H1 (cell line): ENCODE measurements around the gene UNC119. TPM values are rescaled to one million over a fixed set of nuclear protein-coding genes. Genes with fewer than 3 reads are reported as not detected.

Source experiments
- CTCF ChIA-PET: fragments of 300-600 bp; sonication (Branson Sonifier 250); formaldehyde crosslinking; loops from one replicate; lab custom pipeline; 2021; ENCODE audit not compliant: partially characterized antibody; lab: Charles Lee
- POLR2A ChIA-PET: fragments of 300-600 bp; sonication (Branson Sonifier 250); formaldehyde crosslinking; loops from one replicate; lab custom pipeline; 2021; ENCODE audit warnings: inconsistent platforms; ENCODE audit not compliant: partially characterized antibody; lab: Charles Lee
- DNase-seq, 2 experiments: peaks; one replicate each; pipeline versions ENCODE4 v3.0.0 to v3.0.0-alpha.2; 2010 to 2022; ENCODE audit warnings: low spot score in 2 of 2, low read depth in 1 of 2, mixed read lengths in 1 of 2
- FAIRE-seq: peaks from 2 replicates; lab custom pipeline; 2011; peaks lifted over from hg19 to GRCh38; lab: Jason Lieb, UNC
- H2AFZ ChIP-seq: 2 replicates; pipeline ENCODE4 v1.8.1; 2012; ENCODE audit warnings: low read length, inconsistent platforms
- H2AK5ac ChIP-seq: 2 replicates; pipeline ENCODE4 v1.6.1; 2013; ENCODE audit warnings: low read depth, low read length
- H2BK120ac ChIP-seq: replicated peaks from 2 replicates; pipeline ENCODE3; 2013; ENCODE audit warnings: low read depth, low read length, inconsistent platforms
- H2BK12ac ChIP-seq: 2 replicates; pipeline ENCODE4 v1.6.1; 2013; ENCODE audit warnings: low read depth, low read length
- H2BK15ac ChIP-seq: 2 replicates; pipeline ENCODE4 v1.6.1; 2013; ENCODE audit warnings: low read length
- H2BK20ac ChIP-seq: 2 replicates; pipeline ENCODE4 v1.6.1; 2013; ENCODE audit warnings: low read length
- H2BK5ac ChIP-seq: 2 replicates; pipeline ENCODE4 v1.6.1; 2013; ENCODE audit warnings: low read depth, low read length
- H3K14ac ChIP-seq: 2 replicates; pipeline ENCODE4 v1.6.1; 2013; ENCODE audit warnings: inconsistent platforms; ENCODE audit not compliant: insufficient read length
- H3K18ac ChIP-seq: 2 replicates; pipeline ENCODE4 v1.6.1; 2013; ENCODE audit warnings: low read length; ENCODE audit errors: extremely low read depth
- H3K23ac ChIP-seq: 2 replicates; pipeline ENCODE4 v1.6.1; 2013; ENCODE audit warnings: inconsistent platforms; ENCODE audit not compliant: insufficient read length
- H3K23me2 ChIP-seq: 2 replicates; pipeline ENCODE4 v1.6.1; 2013; ENCODE audit warnings: low read depth, low read length
- H3K27ac ChIP-seq: 2 replicates; pipeline ENCODE4 v1.6.1; 2011; ENCODE audit warnings: low read depth, low read length, inconsistent platforms
- H3K27me3 ChIP-seq, 4 experiments: replicated peaks in 1 of 4; 1 replicate in 1 of 4; 2 replicates in 3 of 4; pipeline versions ENCODE4 v1.6.1 to v1.8.1; 2011 to 2013; ENCODE audit warnings: low read length in 3 of 4, mild to moderate bottlenecking in 3 of 4, inconsistent platforms in 2 of 4, mixed read lengths in 2 of 4, moderate library complexity in 1 of 4; ENCODE audit not compliant: control insufficient read depth in 3 of 4, insufficient read depth in 3 of 4; ENCODE audit errors: extremely low read depth in 1 of 4
- H3K36me3 ChIP-seq, 4 experiments: 2 replicates each; pipeline versions ENCODE4 v1.6.1 to v1.8.1; 2011 to 2013; ENCODE audit warnings: mild to moderate bottlenecking in 4 of 4, low read length in 3 of 4, moderate library complexity in 2 of 4, control low read depth in 1 of 4, inconsistent platforms in 1 of 4; ENCODE audit not compliant: insufficient read depth in 4 of 4, control insufficient read depth in 2 of 4
- H3K4ac ChIP-seq: replicated peaks from 2 replicates; pipeline ENCODE3; 2013; ENCODE audit warnings: low read length, low read depth, mixed read lengths, inconsistent platforms; ENCODE audit not compliant: insufficient read length
- H3K4me1 ChIP-seq, 4 experiments: replicated peaks in 1 of 4; 1 replicate in 1 of 4; 2 replicates in 3 of 4; pipeline versions ENCODE4 v1.6.1 to v1.8.1; 2011 to 2013; ENCODE audit warnings: low read length in 3 of 4, inconsistent platforms in 2 of 4, mixed read lengths in 1 of 4; ENCODE audit not compliant: insufficient read depth in 4 of 4, control insufficient read depth in 3 of 4
- H3K4me2 ChIP-seq, 2 experiments: 2 replicates each; pipeline versions ENCODE4 v1.6.1 to v1.8.1; 2011 to 2013; ENCODE audit warnings: low read depth in 2 of 2, low read length in 2 of 2, control low read depth in 1 of 2, inconsistent platforms in 1 of 2, mild to moderate bottlenecking in 1 of 2; ENCODE audit not compliant: insufficient read depth in 1 of 2
- H3K4me3 ChIP-seq, 4 experiments: fragments of 200-600, 300-600 bp in 1 of 4; sonication (generic), shearing (Covaris generic), sonication (Bioruptor Twin) in 1 of 4; 2 replicates each; pipeline versions ENCODE4 v1.5.1 to v1.8.1; 2011 to 2016; ENCODE audit warnings: low read length in 4 of 4, low read depth in 3 of 4, control low read depth in 2 of 4, inconsistent platforms in 2 of 4, mild to moderate bottlenecking in 2 of 4, mixed read lengths in 1 of 4, moderate library complexity in 1 of 4; ENCODE audit not compliant: insufficient read depth in 2 of 4; ENCODE audit errors: extremely low read depth in 1 of 4
- H3K56ac ChIP-seq: replicated peaks from 2 replicates; pipeline ENCODE3; 2013; ENCODE audit warnings: low read depth, mild to moderate bottlenecking, mixed read lengths, low read length, inconsistent platforms; ENCODE audit not compliant: insufficient read length
- H3K79me1 ChIP-seq: 2 replicates; pipeline ENCODE4 v1.6.1; 2013; ENCODE audit warnings: low read depth, low read length, control low read depth
- H3K79me2 ChIP-seq, 2 experiments: 2 replicates each; pipeline versions ENCODE4 v1.6.1 to v1.8.1; 2012 to 2013; ENCODE audit warnings: low read length in 2 of 2, mild to moderate bottlenecking in 2 of 2, inconsistent platforms in 1 of 2; ENCODE audit not compliant: insufficient read depth in 2 of 2, control insufficient read depth in 1 of 2
- H3K9ac ChIP-seq, 4 experiments: replicated peaks in 1 of 4; 1 replicate in 1 of 4; 2 replicates in 3 of 4; pipeline versions ENCODE4 v1.6.1 to v1.8.1; 2011 to 2013; ENCODE audit warnings: low read depth in 3 of 4, low read length in 3 of 4, control low read depth in 2 of 4, mild to moderate bottlenecking in 2 of 4, moderate library complexity in 2 of 4, inconsistent platforms in 1 of 4; ENCODE audit errors: extremely low read depth in 1 of 4
- H3K9me3 ChIP-seq, 2 experiments: 2 replicates each; pipeline versions ENCODE4 v1.6.1 to v1.8.1; 2012 to 2013; ENCODE audit warnings: mild to moderate bottlenecking in 2 of 2, moderate library complexity in 2 of 2, control low read depth in 1 of 2, inconsistent platforms in 1 of 2, low read depth in 1 of 2, low read length in 1 of 2, mixed read lengths in 1 of 2; ENCODE audit not compliant: insufficient read depth in 2 of 2
- H4K20me1 ChIP-seq, 2 experiments: replicated peaks in 1 of 2; 2 replicates each; pipeline versions ENCODE3 to v1.8.1; 2011 to 2013; ENCODE audit warnings: inconsistent platforms in 2 of 2, low read length in 2 of 2, mild to moderate bottlenecking in 1 of 2; ENCODE audit not compliant: insufficient read depth in 2 of 2, control insufficient read depth in 1 of 2
- H4K5ac ChIP-seq: 2 replicates; pipeline ENCODE4 v1.6.1; 2013; ENCODE audit warnings: low read length, low read depth, mixed read lengths, inconsistent platforms; ENCODE audit not compliant: insufficient read length
- H4K8ac ChIP-seq: 2 replicates; pipeline ENCODE4 v1.8.0; 2013; ENCODE audit warnings: mild to moderate bottlenecking, moderate library complexity, low read length, inconsistent platforms; ENCODE audit not compliant: insufficient read depth; ENCODE audit errors: extremely low read depth
- H4K91ac ChIP-seq: replicated peaks from 2 replicates; pipeline ENCODE3; 2013; ENCODE audit warnings: low read length, mixed read lengths, inconsistent platforms; ENCODE audit not compliant: insufficient read length
- E2F6 ChIP-seq: IDR thresholded peaks from 2 replicates; pipeline ENCODE4 v1.6.1; 2012; ENCODE audit warnings: inconsistent platforms
- HDAC6 ChIP-seq: IDR thresholded peaks from one replicate; pipeline ENCODE4 v1.7.1; 2012; ENCODE audit warnings: low read depth, mild to moderate bottlenecking, inconsistent platforms, low read length, moderate library complexity
- KDM4A ChIP-seq: IDR thresholded peaks from one replicate; pipeline ENCODE4 v1.7.1; 2012; ENCODE audit warnings: low read depth, mild to moderate bottlenecking, moderate library complexity, low read length, inconsistent platforms; ENCODE audit not compliant: severe bottlenecking
- MAX ChIP-seq: IDR thresholded peaks from 2 replicates; pipeline ENCODE4 v1.6.1; 2012; ENCODE audit warnings: inconsistent platforms
- WGBS, 2 experiments: shearing (Covaris generic) in 1 of 2; methylation state at CpG; one replicate each; pipeline versions ENCODE4 v1.1.6 to v1.1.7; 2013 to 2015; ENCODE audit warnings: low lambda C conversion rate in 2 of 2, mixed read lengths in 2 of 2, inconsistent platforms in 1 of 2, low coverage in 1 of 2, missing lambda C conversion rate in 1 of 2; ENCODE audit not compliant: insufficient replicate concordance in 2 of 2, insufficient coverage in 1 of 2, insufficient read length in 1 of 2; ENCODE audit errors: extremely low coverage in 1 of 2, missing lambda C conversion rate in 1 of 2; 5-methylcytosine and 5-hydroxymethylcytosine counted together
- polyA plus RNA-seq, 7 experiments: library from polyadenylated mRNA; depleted of rRNA in 3 of 7; stranded (reverse) in 5 of 7; unstranded in 2 of 7; fragments of >200 nt in 5 of 7; fragments of 200-250 nt in 2 of 7; gene quantifications; 1 replicate in 5 of 7; 2 replicates in 1 of 7; 4 replicates in 1 of 7; pipeline versions ENCODE4 v1.2.1 to v1.2.3, GENCODE V29; 2011 to 2013; ENCODE audit warnings: missing spikeins in 2 of 7, mixed read lengths in 2 of 7
- total RNA-seq: library from RNA; stranded (reverse); fragmentation: NEBNext Ultra II Directional; extraction: Animal tissue kit (Norgen Biotek cat#: 25700); gene quantifications from 2 replicates; pipeline ENCODE4 v1.2.1, GENCODE V29; 2021

Gene UNC119
- total and polyA plus RNA-seq, 2 of the 8 experiments (the other 6 are each of a cell fraction or from before 2014, with no cell fraction given), result 43.5 to 94.4 TPM

- H4K20me1 ChIP-seq, result no peaks in the 10 kb centered on the region
- H3K18ac ChIP-seq, result peak overlapping the region; percentile 87
- H3K23ac ChIP-seq, result no peak overlapping the region
- peak overlapping the region; percentile 87; the same call in 1 of the 2 replicates for H4K8ac ChIP-seq
- H4K91ac ChIP-seq, result peak overlapping the region; percentile 94
- H3K4ac ChIP-seq, result peak overlapping the region; percentile 63
- no peak overlapping the region for H2BK120ac ChIP-seq
- H2AK5ac ChIP-seq, result no peak overlapping the region
- peak overlapping the region; percentile 80 for H2BK20ac ChIP-seq
- no peak overlapping the region for H3K14ac ChIP-seq
- H3K9me3 ChIP-seq, result no peaks in the 10 kb centered on the region
- no peak overlapping the region for H2BK5ac ChIP-seq
- H3K27ac ChIP-seq, result no peak overlapping the region
- WGBS, 2 experiments, result 52% methylated on average over 17 of the region's 24 CpGs; no CpG with 5 or more reads in 1 of the 2 experiments
- peak overlapping the region; percentile 68; the same call in 1 of the 2 replicates for H2BK12ac ChIP-seq
- H2BK15ac ChIP-seq, result peak overlapping the region; percentile 93
- no peaks in the 10 kb centered on the region for H3K36me3 ChIP-seq
- H3K56ac ChIP-seq, result no peak overlapping the region
- DNase-seq, result peak in 1 of 2 experiments; percentile 65
- H3K79me2 ChIP-seq, result no peaks in the 10 kb centered on the region
- POLR2A ChIA-PET, result interaction anchor here (1.2 kb wide), 1 partner anchor 28 kb away, joined by 4 read pairs; no protein-coding TSS in a partner anchor
- H3K4me1 ChIP-seq, result peaks cover 0 to 17% (median 7%) of the 10 kb centered on the region in 4 experiments; a peak in 6 of 7 replicates
- no peaks in the 10 kb centered on the region for H3K79me1 ChIP-seq
- H3K9ac ChIP-seq, result 0 out of 7 replicates have a peak overlapping the region, but pooled peaks of 1 of the 4 experiments have one; percentile 7
- peak overlapping the region; percentile 90 for H2AFZ ChIP-seq
- H3K27me3 ChIP-seq, result peaks cover 0 to 8% (median 4%) of the 10 kb centered on the region in 4 experiments; a peak in 4 of 7 replicates
- H3K23me2 ChIP-seq, result peaks cover 2% of the 10 kb centered on the region; the same call in 1 of the 2 replicates
- H4K5ac ChIP-seq, result no peak overlapping the region
- CTCF ChIA-PET, result interaction anchor here (21.4 kb wide), 1 partner anchor 35 kb away, joined by 547 read pairs; no protein-coding TSS in a partner anchor
- no peak overlapping the region for H3K4me3 ChIP-seq
- peak overlapping the region; percentile 26 to 37; a peak in 3 of 4 replicates for H3K4me2 ChIP-seq
- no peak for FAIRE-seq
- TF ChIP-seq E2F6 (peak; percentile 55), KDM4A (peak; percentile 19), MAX (peak; percentile 17; the same call in 1 of the 2 replicates), HDAC6 (no peak)
Observed at GRCh38 chr17:28507567-28508203, 44.7 kb downstream of the UNC119 start.
